OCI-LY1 (cell line): ENCODE results near the gene DCLK1.

Source experiments
- H2AFZ ChIP-seq: fragments of 200-600 bp; sonication (generic), shearing (Covaris generic); 2 replicates; pipeline ENCODE4 v1.6.0; 2014; ENCODE audit warnings: antibody characterized with exemption, mild to moderate bottlenecking, low read length
- H3F3A ChIP-seq: fragments of 200-600 bp; sonication (generic), shearing (Covaris generic); 2 replicates; pipeline ENCODE4 v1.6.0; 2014; ENCODE audit warnings: mild to moderate bottlenecking, antibody characterized with exemption, low read length, moderate library complexity; ENCODE audit not compliant: insufficient read depth
- H3K27ac ChIP-seq: fragments of 200-600 bp; sonication (generic); 2 replicates; pipeline ENCODE4 v1.5.1; 2014; ENCODE audit warnings: low read length, mixed run types, mild to moderate bottlenecking, low read depth; ENCODE audit not compliant: poor library complexity, severe bottlenecking
- H3K27me3 ChIP-seq: fragments of 200-600 bp; sonication (generic); 2 replicates; pipeline ENCODE4 v1.6.0; 2014; ENCODE audit warnings: antibody characterized with exemption, mild to moderate bottlenecking, low read length, moderate library complexity; ENCODE audit not compliant: insufficient read depth
- H3K36me3 ChIP-seq: fragments of 200-600 bp; sonication (generic); 2 replicates; pipeline ENCODE4 v1.6.1; 2014; ENCODE audit warnings: mild to moderate bottlenecking, antibody characterized with exemption, low read length, moderate library complexity, mixed read lengths; ENCODE audit not compliant: insufficient read depth
- H3K4me1 ChIP-seq: fragments of 200-600 bp; sonication (generic); 2 replicates; pipeline ENCODE4 v1.5.1; 2014; ENCODE audit warnings: mild to moderate bottlenecking, low read length, moderate library complexity; ENCODE audit not compliant: insufficient read depth, severe bottlenecking
- H3K4me2 ChIP-seq: fragments of 200-600 bp; sonication (generic), shearing (Covaris generic); 2 replicates; pipeline ENCODE4 v1.6.1; 2014; ENCODE audit warnings: low read length
- H3K4me3 ChIP-seq: fragments of 200-600 bp; sonication (generic); 2 replicates; pipeline ENCODE4 v1.5.1; 2014; ENCODE audit warnings: low read length, low read depth, mild to moderate bottlenecking, mixed read lengths; ENCODE audit not compliant: poor library complexity, severe bottlenecking
- H3K79me2 ChIP-seq: fragments of 200-600 bp; shearing (Covaris generic); 2 replicates; pipeline ENCODE4 v1.6.1; 2016; ENCODE audit warnings: mixed run types, low read length, mixed read lengths; ENCODE audit not compliant: insufficient read depth
- H3K9ac ChIP-seq: fragments of 200-600 bp; sonication (generic), shearing (Covaris generic); 2 replicates; pipeline ENCODE4 v1.6.1; 2014; ENCODE audit warnings: mild to moderate bottlenecking, low read length, mixed read lengths
- H3K9me2 ChIP-seq: fragments of 200-600 bp; sonication (generic), shearing (Covaris generic); 2 replicates; pipeline ENCODE4 v1.6.1; 2014; ENCODE audit warnings: low read depth, mild to moderate bottlenecking, low read length, mixed read lengths
- H3K9me3 ChIP-seq: fragments of 200-600 bp; shearing (Covaris generic); 2 replicates; pipeline ENCODE4 v1.6.1; 2014; ENCODE audit warnings: low read length, mixed read lengths
- H4K20me1 ChIP-seq: fragments of 200-600 bp; sonication (generic), shearing (Covaris generic); 2 replicates; pipeline ENCODE4 v1.6.0; 2016; ENCODE audit warnings: mild to moderate bottlenecking, low read length; ENCODE audit not compliant: insufficient read depth
- EZH2 ChIP-seq: fragments of 200-600 bp; sonication (generic), shearing (Covaris generic); IDR thresholded peaks from 2 replicates; pipeline ENCODE4 v1.8.0; 2017; ENCODE audit warnings: borderline replicate concordance, mixed run types, mild to moderate bottlenecking, antibody characterized with exemption, low read length, moderate library complexity, mixed read lengths
- TF ChIP-seq, protein P1 (sequence below): fragments of 200-600 bp; sonication (generic), shearing (Covaris generic); IDR thresholded peaks from 2 replicates; pipeline ENCODE4 v1.5.1; 2017; ENCODE audit warnings: mild to moderate bottlenecking, antibody characterized with exemption, low read length, moderate library complexity, mixed read lengths

The DCLK1 gene

DNA sequence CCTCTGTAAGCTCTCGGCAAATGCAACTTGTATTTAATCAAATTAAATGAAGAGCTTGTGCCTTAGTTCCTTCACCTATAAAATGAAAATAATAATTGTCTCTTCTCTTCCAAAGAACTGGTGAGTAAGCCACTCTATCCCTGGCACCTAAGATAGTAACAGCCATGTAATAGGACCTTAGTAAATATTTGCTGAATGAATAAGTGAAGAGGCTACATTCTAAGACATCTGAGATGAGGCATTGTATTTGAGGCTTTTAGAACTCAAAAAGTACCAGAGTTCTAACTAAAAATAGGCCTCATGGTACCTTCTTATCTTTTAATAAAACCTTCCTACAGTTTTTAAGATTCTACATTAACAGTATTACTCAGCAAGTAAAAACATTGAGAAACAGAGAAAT lies 17.3 kb upstream of the DCLK1 start:
- H4K20me1 ChIP-seq, result no peaks in the 10 kb centered on the region
- no peaks in the 10 kb centered on the region for H3K27me3 ChIP-seq
- no peaks in the 10 kb centered on the region for H3K4me1 ChIP-seq
- H3K79me2 ChIP-seq, result no peaks in the 10 kb centered on the region
- TF ChIP-seq EZH2, result no peak
- no peaks in the 10 kb centered on the region for H3F3A ChIP-seq
- H3K36me3 ChIP-seq, result no peaks in the 10 kb centered on the region
- H2AFZ ChIP-seq, result no peak overlapping the region
- H3K9me3 ChIP-seq, result no peaks in the 10 kb centered on the region
- no peak overlapping the region for H3K4me3 ChIP-seq
- H3K27ac ChIP-seq, result no peak overlapping the region
- H3K9me2 ChIP-seq, result no peaks in the 10 kb centered on the region
- H3K9ac ChIP-seq, result no peak overlapping the region
- H3K4me2 ChIP-seq, result no peak overlapping the region

DNA sequence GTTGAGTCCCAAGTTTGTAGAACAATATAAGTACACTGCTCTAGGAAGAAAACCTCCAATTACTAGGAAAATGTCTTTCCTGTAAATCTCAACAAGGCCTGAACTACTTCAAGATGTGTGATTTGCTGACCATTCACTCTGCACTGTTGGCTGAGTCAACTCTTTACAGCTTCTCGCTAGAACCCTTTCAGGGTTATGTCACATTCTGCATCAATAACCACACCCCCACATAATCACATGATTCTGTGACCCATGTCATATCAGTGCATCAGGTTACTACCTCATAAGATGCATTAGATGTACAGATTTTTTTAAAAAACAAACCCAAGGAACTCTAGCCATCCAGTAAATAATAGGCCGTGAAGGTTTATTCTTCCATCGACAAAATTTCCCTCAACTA lies 16.1 kb upstream of the DCLK1 start:
- Histone ChIP-seq H3K27me3 (no peaks in the 10 kb centered on the region), H2AFZ (no peak overlapping the region), H3F3A (no peaks in the 10 kb centered on the region), H3K27ac (no peak overlapping the region), H4K20me1 (no peaks in the 10 kb centered on the region), H3K9ac (no peak overlapping the region), H3K9me2 (no peaks in the 10 kb centered on the region), H3K4me3 (no peak overlapping the region), H3K4me2 (no peak overlapping the region), H3K79me2 (no peaks in the 10 kb centered on the region), H3K9me3 (no peaks in the 10 kb centered on the region), H3K4me1 (no peaks in the 10 kb centered on the region), H3K36me3 (no peaks in the 10 kb centered on the region)
- TF ChIP-seq, protein P1, sequence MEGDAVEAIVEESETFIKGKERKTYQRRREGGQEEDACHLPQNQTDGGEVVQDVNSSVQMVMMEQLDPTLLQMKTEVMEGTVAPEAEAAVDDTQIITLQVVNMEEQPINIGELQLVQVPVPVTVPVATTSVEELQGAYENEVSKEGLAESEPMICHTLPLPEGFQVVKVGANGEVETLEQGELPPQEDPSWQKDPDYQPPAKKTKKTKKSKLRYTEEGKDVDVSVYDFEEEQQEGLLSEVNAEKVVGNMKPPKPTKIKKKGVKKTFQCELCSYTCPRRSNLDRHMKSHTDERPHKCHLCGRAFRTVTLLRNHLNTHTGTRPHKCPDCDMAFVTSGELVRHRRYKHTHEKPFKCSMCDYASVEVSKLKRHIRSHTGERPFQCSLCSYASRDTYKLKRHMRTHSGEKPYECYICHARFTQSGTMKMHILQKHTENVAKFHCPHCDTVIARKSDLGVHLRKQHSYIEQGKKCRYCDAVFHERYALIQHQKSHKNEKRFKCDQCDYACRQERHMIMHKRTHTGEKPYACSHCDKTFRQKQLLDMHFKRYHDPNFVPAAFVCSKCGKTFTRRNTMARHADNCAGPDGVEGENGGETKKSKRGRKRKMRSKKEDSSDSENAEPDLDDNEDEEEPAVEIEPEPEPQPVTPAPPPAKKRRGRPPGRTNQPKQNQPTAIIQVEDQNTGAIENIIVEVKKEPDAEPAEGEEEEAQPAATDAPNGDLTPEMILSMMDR, result no peak
- no peak for TF ChIP-seq EZH2

DNA sequence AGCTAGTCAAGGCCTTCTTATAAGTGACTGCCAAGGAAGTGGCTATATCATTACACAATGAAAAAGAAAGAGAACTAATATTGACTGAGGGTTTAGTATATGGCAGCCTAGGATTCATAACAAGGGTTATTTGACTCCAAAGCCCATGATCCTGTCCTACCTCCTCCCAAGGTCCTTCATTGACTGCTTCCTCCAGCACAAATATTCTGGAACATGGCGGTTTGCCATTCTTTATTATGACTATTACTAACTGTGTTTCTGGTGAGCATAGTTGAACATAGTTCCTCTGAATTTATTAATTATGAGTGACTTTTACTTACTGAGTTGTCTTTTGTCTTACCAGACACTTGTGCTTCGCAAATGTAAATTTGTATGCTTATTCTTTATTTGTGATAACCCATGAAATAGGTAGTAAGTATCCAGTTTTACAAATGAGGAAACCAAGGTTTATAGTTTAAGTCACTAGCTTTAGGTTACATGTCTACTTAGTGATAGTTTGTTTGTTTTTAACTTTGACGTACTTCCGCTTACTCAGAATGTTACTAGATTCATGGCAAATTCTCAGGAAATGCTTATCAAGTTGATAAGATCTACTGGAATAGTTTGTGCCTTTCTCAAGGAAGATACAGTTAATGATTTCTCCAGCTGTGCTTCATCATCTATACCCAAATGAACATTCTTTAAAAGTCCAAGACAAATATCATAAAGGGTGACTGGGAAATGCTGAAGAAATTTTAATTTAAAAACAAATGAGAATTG lies 15.5 kb upstream of the DCLK1 start:
- Histone ChIP-seq H3F3A (no peaks in the 10 kb centered on the region), H4K20me1 (no peaks in the 10 kb centered on the region), H3K4me1 (no peaks in the 10 kb centered on the region), H3K79me2 (no peaks in the 10 kb centered on the region), H3K9ac (no peak overlapping the region), H3K27ac (no peak overlapping the region), H3K4me3 (no peak overlapping the region), H3K27me3 (no peaks in the 10 kb centered on the region), H3K36me3 (no peaks in the 10 kb centered on the region), H3K4me2 (no peak overlapping the region), H2AFZ (no peak overlapping the region), H3K9me3 (no peaks in the 10 kb centered on the region), H3K9me2 (no peaks in the 10 kb centered on the region)
- no peak for TF ChIP-seq EZH2
- TF ChIP-seq, protein P1, result no peak

DNA sequence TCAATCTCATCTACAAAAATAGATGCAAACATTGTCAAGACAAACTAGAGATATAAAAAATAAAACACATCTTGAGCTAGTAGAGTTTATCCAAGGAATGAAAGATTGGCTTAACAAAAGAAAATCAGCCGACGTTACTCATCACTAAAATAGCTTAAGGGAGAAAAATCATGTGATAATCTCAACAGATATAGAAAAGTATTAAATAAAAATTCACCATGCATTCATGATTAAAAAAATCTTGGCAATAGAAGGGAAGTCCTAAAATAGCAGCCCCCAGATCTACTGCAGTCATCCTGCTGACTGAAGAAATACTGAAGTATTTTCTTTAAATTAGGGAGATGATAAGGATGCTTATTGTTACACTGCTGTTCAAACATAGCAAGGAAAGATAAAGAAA lies 12.6 kb upstream of the DCLK1 start:
- Histone ChIP-seq H3K4me1 (no peaks in the 10 kb centered on the region), H3K27me3 (no peaks in the 10 kb centered on the region), H3K9me3 (no peaks in the 10 kb centered on the region), H3K4me2 (no peak overlapping the region), H3K4me3 (no peak overlapping the region), H3K9me2 (no peaks in the 10 kb centered on the region), H3K9ac (no peak overlapping the region), H3F3A (no peaks in the 10 kb centered on the region), H3K27ac (no peak overlapping the region), H4K20me1 (no peaks in the 10 kb centered on the region), H2AFZ (no peak overlapping the region), H3K36me3 (no peaks in the 10 kb centered on the region), H3K79me2 (no peaks in the 10 kb centered on the region)
- TF ChIP-seq, protein P1, result no peak
